ENCODE results near the gene ESRRA. TPM values are rescaled to one million over a fixed set of nuclear protein-coding genes. Genes with fewer than 3 reads are reported as not detected.

The ESRRA gene
- total RNA-seq, 6 donors from 2014 or later, result 42.7 to 109 (median 80.6) TPM

DNA sequence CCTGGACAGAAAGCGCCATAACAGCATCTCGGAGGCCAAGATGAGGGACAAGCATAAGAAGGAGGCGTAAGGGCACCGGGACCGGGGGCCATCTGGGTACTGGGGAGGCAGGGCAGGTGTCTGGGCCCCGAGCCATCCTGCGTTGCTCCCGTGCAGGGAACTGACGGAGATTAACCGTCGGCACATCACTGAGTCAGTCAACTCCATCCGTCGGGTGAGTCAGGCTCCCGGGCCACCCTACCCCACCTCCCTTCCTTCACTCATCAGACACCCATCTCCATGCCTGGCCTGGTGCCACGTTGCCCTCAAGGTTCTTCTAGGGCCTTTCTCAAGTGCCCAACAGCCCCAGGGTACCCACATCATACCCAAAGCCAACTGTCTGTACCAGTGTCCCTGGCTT is 39.0 kb upstream of the ESRRA start:
- TF ChIP-seq POLR2A (IDR thresholded peaks at IDR 0.05) (no peak), EP300 (IDR thresholded peaks at IDR 0.05) (no peak), POLR2AphosphoS5 (IDR thresholded peaks at IDR 0.05) (no peak)
- TF ChIP-seq, protein P1, sequence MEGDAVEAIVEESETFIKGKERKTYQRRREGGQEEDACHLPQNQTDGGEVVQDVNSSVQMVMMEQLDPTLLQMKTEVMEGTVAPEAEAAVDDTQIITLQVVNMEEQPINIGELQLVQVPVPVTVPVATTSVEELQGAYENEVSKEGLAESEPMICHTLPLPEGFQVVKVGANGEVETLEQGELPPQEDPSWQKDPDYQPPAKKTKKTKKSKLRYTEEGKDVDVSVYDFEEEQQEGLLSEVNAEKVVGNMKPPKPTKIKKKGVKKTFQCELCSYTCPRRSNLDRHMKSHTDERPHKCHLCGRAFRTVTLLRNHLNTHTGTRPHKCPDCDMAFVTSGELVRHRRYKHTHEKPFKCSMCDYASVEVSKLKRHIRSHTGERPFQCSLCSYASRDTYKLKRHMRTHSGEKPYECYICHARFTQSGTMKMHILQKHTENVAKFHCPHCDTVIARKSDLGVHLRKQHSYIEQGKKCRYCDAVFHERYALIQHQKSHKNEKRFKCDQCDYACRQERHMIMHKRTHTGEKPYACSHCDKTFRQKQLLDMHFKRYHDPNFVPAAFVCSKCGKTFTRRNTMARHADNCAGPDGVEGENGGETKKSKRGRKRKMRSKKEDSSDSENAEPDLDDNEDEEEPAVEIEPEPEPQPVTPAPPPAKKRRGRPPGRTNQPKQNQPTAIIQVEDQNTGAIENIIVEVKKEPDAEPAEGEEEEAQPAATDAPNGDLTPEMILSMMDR (IDR thresholded peaks at IDR 0.05), result no peak
- peak overlapping the region in 2 of 4 donors; percentile 96 to 98 for H3K27ac ChIP-seq
- WGBS, 2 donors, result 93% methylated on average over 10 to 15 of the region's 15 CpGs
- H3K27me3 ChIP-seq, result no peaks in the 10 kb centered on the region
- peak in 1 of 2 donors; percentile 52 for DNase-seq
- peaks cover 4 to 58% (median 52%) of the 10 kb centered on the region in 4 donors for H3K36me3 ChIP-seq
- ATAC-seq (ENCODE audit: low FRiP score in 2 of 2), result no peak
- H3K9me3 ChIP-seq, result no peaks in the 10 kb centered on the region
- H3K4me3 ChIP-seq, result no peak overlapping the region
- peaks cover 18 to 26% (median 22%) of the 10 kb centered on the region in 4 donors for H3K4me1 ChIP-seq

GRCh38 chr11:64267207-64267945 is 37.9 kb upstream of the ESRRA start:
- Histone ChIP-seq H3K4me1 (peaks cover 26 to 35% (median 29%) of the 10 kb centered on the region in 4 donors), H3K27ac (peak overlapping the region; percentile 96 to 98 (median 96)), H3K27me3 (no peaks in the 10 kb centered on the region), H3K4me3 (no peak overlapping the region), H3K9me3 (no peaks in the 10 kb centered on the region), H3K36me3 (peaks cover 4 to 48% (median 42%) of the 10 kb centered on the region in 4 donors)
- 65 to 77% methylated on average over 17 to 24 of the region's 27 CpGs for WGBS, 2 donors
- ATAC-seq (ENCODE audit: low FRiP score in 2 of 2) (no peak), DNase-seq (peak in 1 of 2 donors; percentile 85)
- no peak for TF ChIP-seq POLR2A (IDR thresholded peaks at IDR 0.05)
- TF ChIP-seq EP300 (IDR thresholded peaks at IDR 0.05), result no peak
- TF ChIP-seq, protein P1 (IDR thresholded peaks at IDR 0.05), result no peak
- no peak for TF ChIP-seq POLR2AphosphoS5 (IDR thresholded peaks at IDR 0.05)

- Histone ChIP-seq H3K27ac (peak overlapping the region; percentile 96 to 98 (median 96)), H3K4me3 (peak overlapping the region in 3 of 4 donors; percentile 75 to 92 (median 78)), H3K9me3 (no peaks in the 10 kb centered on the region), H3K27me3 (no peaks in the 10 kb centered on the region), H3K4me1 (peaks cover 29 to 38% (median 33%) of the 10 kb centered on the region in 4 donors), H3K36me3 (peaks cover 1 to 39% (median 33%) of the 10 kb centered on the region in 4 donors)
- DNase-seq, result peak; percentile 51 to 87
- no peak for ATAC-seq (ENCODE audit: low FRiP score in 2 of 2)
- WGBS, 2 donors, result 25 to 52% methylated on average over 12 to 22 of the region's 23 CpGs
- TF ChIP-seq EP300 (IDR thresholded peaks at IDR 0.05), result no peak
- TF ChIP-seq, protein P1 (IDR thresholded peaks at IDR 0.05), result peak in 2 of 6 experiments; percentile 5 to 28
These were observed 37.1 kb upstream of the ESRRA start for GRCh38 chr11:64268025-64268892.

GRCh38 chr11:64268893-64269539 is 36.3 kb upstream of the ESRRA start:
- H3K36me3 ChIP-seq, result peaks cover 0 to 32% (median 25%) of the 10 kb centered on the region in 4 donors
- WGBS, 2 donors, result 2 to 3% methylated on average over 20 to 27 of the region's 34 CpGs
- TF ChIP-seq, protein P1 (IDR thresholded peaks at IDR 0.05), result no peak
- TF ChIP-seq POLR2A (IDR thresholded peaks at IDR 0.05) (no peak), POLR2AphosphoS5 (IDR thresholded peaks at IDR 0.05) (peak in 1 of 2 donors; percentile 26), EP300 (IDR thresholded peaks at IDR 0.05) (no peak)
- peak overlapping the region; percentile 96 to 98 (median 96) for H3K27ac ChIP-seq
- no peaks in the 10 kb centered on the region for H3K9me3 ChIP-seq
- DNase-seq (peak in 1 of 2 donors; percentile 70), ATAC-seq (ENCODE audit: low FRiP score in 2 of 2) (peak; percentile 0 to 42)
- H3K27me3 ChIP-seq, result no peaks in the 10 kb centered on the region
- peaks cover 29 to 39% (median 34%) of the 10 kb centered on the region in 4 donors for H3K4me1 ChIP-seq
- peak overlapping the region; percentile 75 to 92 (median 80) for H3K4me3 ChIP-seq
